ENCODE data around the gene CFAP206.

Gene CFAP206

GRCh38 chr6:87501809-87502572 is 94.2 kb downstream of the CFAP206 start:
- no peaks in the 10 kb centered on the region for H3K27me3 ChIP-seq (ENCODE audit: control insufficient read depth in 5 of 5, insufficient read depth in 4 of 5, low read length in 5 of 5)
- H3K36me3 ChIP-seq (ENCODE audit: control insufficient read depth in 5 of 5, insufficient read depth in 5 of 5, low read length in 5 of 5) = peaks cover 21 to 46% (median 27%) of the 10 kb centered on the region in 5 donors
- no peak overlapping the region for H3K4me3 ChIP-seq (ENCODE audit: low read depth in 1 of 5, low read length in 5 of 5)
- no peaks in the 10 kb centered on the region for H3K4me1 ChIP-seq (ENCODE audit: control insufficient read depth in 5 of 5, insufficient read depth in 5 of 5, low read length in 5 of 5)
- no peak overlapping the region for H3K9ac ChIP-seq (ENCODE audit: low read length in 5 of 5)
- no peaks in the 10 kb centered on the region for H3K9me3 ChIP-seq (ENCODE audit: control insufficient read depth in 5 of 5, low read length in 5 of 5)
- no peak overlapping the region for H3K27ac ChIP-seq (ENCODE audit: low read depth, low read length)

DNA sequence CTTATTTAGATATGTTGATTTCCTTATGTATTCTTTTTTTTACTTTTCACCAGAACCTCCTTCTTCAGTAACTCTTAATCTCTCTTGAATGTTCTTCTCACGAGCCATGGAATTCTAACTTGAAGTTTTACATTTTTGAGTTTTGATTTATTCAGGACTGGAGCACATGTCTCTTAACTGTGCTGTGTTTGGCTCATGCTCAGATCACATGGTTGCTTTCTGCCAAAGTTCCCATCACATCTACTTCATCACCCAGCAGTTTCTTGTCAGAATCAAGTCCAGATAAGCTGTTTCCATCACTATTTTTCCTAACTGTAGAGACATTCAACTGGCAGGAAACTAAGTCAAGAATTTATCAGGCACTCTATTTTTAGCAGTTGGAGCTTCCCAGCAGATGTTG is 96.7 kb downstream of the CFAP206 start:
- Histone ChIP-seq H3K36me3 (ENCODE audit: control insufficient read depth in 5 of 5, insufficient read depth in 5 of 5, low read length in 5 of 5) (peaks cover 27 to 55% (median 37%) of the 10 kb centered on the region in 5 donors), H3K27me3 (ENCODE audit: control insufficient read depth in 5 of 5, insufficient read depth in 4 of 5, low read length in 5 of 5) (no peaks in the 10 kb centered on the region), H3K9me3 (ENCODE audit: control insufficient read depth in 5 of 5, low read length in 5 of 5) (no peaks in the 10 kb centered on the region), H3K27ac (ENCODE audit: low read depth, low read length) (no peak overlapping the region), H3K4me1 (ENCODE audit: control insufficient read depth in 5 of 5, insufficient read depth in 5 of 5, low read length in 5 of 5) (no peaks in the 10 kb centered on the region), H3K4me3 (ENCODE audit: low read depth in 1 of 5, low read length in 5 of 5) (no peak overlapping the region), H3K9ac (ENCODE audit: low read length in 5 of 5) (no peak overlapping the region)

Measured in subcutaneous abdominal adipose tissue (tissue), 5 donors.